Glomerular endothelial cell (primary cell): Measurements from ENCODE around the gene SMG6. TPM values are rescaled to one million over a fixed set of nuclear protein-coding genes. Genes with fewer than 3 reads are reported as not detected.
"Not testable (repeated sequence)": the region's sequence is repeated elsewhere in the genome, so short reads cannot be mapped to it uniquely, and the experiment has no call there.

Source experiments
- DNase-seq: peaks from one replicate; pipeline ENCODE4 v3.0.0-alpha.2; 2011; ENCODE audit warnings: low read depth, low spot score; ENCODE audit errors: extremely low read depth
- total RNA-seq: library from RNA; depleted of rRNA; stranded (reverse); fragments of >200 nt; gene quantifications from 2 replicates; pipeline ENCODE4 v1.2.3, GENCODE V29; 2015

Gene SMG6
- total RNA-seq, 1 donor from 2014 or later: 46.4 TPM

DNA sequence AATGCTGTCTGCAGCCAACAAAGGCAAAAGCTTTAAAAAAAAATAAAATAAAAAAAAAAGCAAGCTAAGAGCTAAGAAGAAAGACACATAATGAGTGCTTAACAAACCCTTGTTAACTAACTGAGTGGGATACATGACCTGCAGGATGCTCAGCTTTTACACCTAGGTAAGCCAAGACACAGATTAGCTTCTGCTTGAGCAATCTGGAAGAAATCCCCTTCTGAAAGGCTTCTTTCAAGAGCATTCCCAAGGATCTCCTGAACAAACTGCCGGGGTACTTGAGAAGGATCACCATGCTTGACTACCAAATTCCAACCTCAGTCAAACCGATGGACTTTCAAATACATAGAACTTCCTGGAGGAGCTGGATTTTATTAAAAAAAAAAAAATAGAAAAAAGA is 92.9 kb downstream of the SMG6 start:
- no peak for DNase-seq

DNA sequence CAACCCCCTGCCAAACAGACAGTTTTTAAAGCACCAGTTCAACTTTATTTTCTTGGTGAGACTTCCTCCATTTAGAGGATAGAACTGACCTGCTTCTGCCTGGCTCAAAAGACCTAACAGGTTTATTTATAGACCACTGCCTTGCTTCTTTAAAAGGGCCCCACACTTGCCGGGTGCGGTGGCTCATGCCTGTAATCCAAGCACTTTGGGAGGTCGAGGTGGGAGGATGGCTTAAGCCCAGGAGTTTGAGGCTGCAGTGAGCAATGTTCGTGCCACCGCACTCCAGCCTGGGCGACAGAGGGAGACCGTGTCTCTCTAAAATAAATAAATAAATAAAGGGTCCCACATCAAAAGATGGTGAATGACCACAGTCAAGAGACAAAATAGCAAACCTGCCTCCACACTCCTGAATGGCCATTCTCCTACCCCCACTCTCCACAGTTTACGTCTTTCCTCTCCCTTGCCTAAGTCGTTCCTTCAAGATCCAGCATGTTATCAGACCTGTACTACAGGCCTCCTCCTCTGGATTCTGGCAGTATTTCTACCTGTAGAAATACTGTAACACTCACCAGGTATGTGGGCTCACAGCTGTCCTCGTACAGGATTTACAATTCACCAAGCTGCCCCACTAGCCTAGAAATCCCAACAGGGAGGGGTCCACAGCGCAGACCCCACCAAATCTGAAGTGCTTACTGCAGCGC is 95.6 kb downstream of the SMG6 start:
- DNase-seq: no peak

GRCh38 chr17:2204393-2204792 is 99.2 kb downstream of the SMG6 start:
- DNase-seq: no peak

DNA sequence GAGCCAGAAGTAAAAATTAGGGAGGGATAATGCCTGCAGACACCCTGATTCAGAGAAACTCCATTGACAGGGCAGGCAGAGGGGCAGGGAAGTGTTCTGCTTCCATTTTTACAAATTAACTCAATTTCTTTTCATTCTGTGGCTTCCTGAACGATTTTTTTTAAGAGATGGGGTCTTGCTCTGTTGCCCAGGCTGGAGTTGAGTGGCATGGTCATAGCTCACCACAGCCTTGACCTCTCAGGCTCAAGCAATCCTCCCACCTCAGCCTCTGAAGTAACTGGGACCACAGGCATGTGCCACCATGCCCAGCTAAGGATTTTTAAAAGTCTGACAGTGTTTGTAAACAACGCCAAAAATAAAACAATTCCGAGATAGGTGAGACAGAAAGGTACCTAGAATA is 99.8 kb downstream of the SMG6 start:
- no peak for DNase-seq

DNA sequence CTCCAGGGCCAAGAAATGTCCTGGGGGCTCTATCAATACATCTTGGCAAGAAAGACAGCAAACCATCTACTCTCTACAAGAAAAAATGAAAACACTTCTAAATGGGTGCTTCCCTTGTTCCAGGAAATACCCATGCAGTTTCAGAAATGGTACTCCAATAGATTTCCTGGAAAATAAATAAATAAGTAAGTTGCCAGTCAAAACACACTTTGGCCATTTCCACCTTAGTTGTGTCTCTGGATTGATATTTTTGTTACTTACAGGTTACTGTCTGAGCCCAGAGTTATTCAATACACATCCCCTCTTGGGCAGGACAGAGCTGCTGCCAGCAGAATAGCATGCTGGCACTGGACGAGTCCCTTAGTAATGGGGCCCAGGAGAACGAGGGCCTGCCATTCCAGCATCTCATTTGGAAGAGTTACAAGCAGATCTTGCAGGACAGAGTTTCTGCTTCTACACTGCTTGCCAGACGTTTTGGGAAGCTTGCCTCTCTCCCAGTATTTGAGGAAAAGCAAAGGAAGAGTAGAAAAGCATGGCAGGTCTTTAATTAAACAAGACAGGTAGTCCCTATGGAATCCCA is 100.5 kb downstream of the SMG6 start:
- DNase-seq: no peak

DNA sequence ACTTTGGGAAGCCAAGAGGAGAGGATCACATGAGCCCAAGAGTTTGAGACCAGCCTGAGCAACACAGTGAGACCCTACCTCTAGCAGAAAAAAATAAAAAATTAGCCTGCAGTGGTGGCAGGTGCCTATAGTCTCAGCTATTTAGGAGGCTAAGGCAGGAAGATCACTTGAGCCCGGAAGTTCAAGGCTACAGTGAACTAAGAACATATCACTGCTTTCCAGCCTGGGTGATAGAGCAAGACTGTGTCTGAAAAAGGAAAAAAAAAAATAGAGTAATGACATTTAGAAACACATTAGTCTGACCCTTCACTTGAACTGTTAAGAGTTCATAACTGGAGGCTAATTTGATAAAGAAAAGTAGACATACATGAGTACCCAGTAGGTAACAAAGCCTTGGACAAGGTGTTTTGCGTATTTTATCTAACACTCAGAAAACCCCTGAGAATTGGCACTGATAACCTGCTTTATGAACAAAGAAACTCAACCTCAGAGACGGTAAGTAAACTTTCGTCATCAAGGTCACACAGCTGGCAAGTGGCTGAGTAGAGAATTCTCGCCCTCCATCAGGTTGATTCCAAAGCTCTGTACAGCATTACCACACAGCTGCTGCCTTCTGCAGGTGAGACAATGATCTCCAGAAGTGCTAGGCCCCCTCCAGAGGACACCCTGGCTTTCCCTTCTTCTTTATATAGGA is 101.1 kb downstream of the SMG6 start:
- DNase-seq: no peak

DNA sequence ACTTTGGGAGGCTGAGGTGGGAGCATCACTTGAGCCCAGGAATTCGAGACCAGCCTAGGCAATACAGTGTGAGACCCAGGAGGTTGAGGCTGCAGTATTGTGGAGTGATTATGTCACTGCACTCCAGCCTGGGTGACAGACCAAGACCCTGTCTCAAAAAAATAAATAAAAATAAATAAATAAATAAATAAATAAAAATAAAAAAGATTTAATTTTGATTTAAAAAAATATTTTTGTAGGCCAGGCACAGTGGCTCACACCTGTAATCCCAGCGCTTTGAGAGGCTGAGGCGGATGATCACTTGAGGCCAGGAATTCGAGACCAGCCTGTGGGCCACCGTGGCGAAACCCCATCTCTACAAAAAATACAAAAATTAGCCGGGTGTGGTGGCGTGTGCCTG is 104.2 kb downstream of the SMG6 start:
- DNase-seq: not testable (repeated sequence)

- DNase-seq: no peak
These were observed 104.7 kb downstream of the SMG6 start for GRCh38 chr17:2198927-2199326.

GRCh38 chr17:2197271-2197670 is 106.3 kb downstream of the SMG6 start:
- DNase-seq: no peak

GRCh38 chr17:2195729-2196128 is 107.9 kb downstream of the SMG6 start:
- no peak for DNase-seq

- DNase-seq: no peak
These were observed 108.7 kb downstream of the SMG6 start for GRCh38 chr17:2194889-2195335.

DNA sequence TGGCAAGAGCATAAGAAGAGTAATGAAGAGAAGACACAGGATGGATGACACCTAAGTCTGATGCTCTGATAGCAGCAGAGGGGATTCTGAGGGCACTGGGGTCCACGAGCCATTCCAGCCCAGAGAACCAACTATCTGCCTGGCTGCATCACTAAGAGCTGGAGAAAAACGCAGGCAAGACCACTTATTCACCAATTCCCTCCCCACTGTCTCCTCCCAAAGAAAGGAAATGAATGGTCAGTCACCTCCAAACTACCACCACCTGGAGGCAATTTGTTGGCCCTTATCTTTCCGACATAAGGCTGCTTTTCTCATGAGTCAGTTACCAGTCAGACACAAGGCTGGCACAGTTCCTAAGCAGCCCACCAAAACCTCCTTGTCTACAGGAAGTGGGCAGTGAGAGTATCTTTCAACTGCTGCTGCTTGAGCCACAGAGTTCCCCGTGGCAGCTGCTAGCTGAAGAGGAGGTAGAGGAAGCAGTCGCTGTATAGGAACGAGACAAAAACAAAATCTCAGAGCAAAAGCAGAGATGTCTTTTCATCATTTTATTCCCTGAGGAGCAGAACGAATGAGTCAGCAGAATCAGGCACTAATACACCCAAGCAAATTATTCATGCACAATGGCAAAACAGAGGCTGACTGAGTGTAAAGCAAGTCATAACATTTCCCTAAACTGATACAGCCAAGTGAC is 111.1 kb downstream of the SMG6 start:
- no peak for DNase-seq

DNA sequence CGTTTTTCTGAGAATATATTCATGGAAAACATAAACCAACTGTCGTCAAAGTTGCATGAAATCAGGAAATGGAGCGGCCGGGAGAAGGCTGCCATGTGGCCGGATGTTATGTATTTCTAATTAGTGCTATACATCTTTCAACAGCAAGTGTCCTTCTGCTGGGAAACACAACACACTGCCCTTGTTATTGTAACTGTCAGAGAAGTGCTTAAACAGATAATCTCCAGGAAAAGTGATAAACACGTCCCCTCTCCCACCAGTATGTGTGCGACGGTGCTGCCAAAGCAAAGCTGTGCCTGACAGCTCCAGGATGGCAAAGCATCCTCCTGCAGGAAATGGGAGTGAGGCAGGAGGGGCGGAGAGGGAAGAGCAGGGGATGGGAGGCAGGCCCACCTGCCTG is 111.8 kb downstream of the SMG6 start:
- DNase-seq: no peak

- DNase-seq: no peak
These were observed 112.4 kb downstream of the SMG6 start for GRCh38 chr17:2191227-2191626.

DNA sequence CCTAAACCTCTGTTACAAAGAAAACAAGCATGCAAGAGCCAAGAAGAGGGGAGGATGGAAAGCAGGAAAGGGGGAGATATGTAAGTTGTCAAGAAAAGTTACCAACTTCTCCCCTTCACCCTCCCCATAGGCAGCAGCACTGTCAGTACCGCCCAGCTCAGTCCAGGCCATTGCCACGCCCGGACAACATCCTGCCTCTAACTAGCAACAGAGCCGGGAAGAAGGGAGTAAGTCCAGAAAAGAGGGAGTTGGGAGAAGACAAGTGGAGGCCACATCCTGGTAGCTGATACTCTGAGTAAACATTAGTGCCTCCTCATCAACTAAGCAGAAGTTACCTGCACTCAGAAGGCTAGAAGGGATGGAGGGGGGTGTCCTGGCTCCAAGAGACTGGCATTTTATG is 113.6 kb downstream of the SMG6 start:
- no peak for DNase-seq

- no peak for DNase-seq
These were observed 114.5 kb downstream of the SMG6 start for GRCh38 chr17:2188971-2189630.

DNA sequence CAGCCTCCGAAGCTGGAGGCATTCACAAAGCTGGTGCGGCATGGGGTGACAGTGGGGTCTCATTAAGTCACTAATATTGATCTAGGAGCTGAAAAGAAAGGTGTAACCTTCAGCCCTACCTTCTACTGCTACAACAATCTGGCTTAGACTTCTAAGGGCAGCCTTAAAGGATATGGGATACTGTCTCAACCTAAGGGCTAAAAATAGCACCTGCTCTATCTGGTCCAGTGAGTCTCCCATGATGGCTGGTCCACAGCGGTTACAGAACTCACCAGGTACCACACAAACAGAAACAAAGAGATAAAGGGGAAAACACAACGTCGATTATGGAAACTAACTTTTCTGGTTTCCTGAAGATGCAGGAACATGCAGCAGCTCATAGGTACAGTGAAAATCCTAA is 115.8 kb downstream of the SMG6 start:
- no peak for DNase-seq

- DNase-seq: no peak
These were observed 116.6 kb downstream of the SMG6 start for GRCh38 chr17:2186937-2187336.

DNA sequence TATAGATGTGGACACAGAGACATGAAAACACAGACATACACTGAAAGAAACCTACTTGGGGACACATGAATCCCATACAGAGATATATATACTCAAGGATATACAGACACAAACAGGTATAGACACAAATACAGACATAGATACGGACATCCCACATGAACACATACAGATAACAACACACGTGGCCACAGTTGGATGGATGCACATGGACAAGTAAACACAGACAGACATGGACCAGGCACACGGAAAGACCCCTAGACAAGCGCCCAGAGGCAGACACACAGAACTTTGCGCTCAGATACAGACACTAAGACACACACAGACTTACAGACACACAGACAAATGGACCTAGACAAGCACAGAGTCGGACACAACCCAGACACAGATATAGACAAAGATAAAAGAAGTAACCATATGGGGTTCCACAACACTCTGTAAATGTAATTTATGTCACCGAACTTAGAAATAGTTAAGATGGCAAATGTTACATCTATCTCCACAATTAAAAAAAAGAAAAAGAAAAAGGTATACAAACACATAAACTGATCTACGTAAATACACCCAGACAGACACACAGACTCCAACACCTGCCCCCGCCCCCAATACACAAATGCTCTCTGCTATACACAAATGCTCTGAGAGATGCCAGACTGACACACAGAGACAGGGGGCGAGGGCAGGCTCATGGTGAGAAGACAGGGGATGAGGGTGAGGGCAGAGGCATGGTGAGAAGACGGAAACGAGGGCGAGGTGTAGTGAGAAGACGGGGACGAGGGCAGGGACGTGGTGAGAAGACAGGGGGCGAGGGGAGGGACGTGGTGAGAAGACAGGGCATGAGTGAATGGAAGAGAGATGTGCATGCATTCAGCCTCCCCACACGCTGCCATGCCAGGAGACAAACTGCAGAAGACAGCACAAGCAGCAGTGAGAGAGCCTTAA is 118.3 kb downstream of the SMG6 start:
- no peak for DNase-seq

- DNase-seq: no peak
These were observed 120.2 kb downstream of the SMG6 start for GRCh38 chr17:2183346-2183745.
